Activated naive CD4-positive, alpha-beta T cell treated with anti-CD3 and anti-CD28 coated beads for 36 hours (primary cell): ENCODE data around the gene GRIP1. TPM values are rescaled to one million over a fixed set of nuclear protein-coding genes. Genes with fewer than 3 reads are reported as not detected.

Experiments
- CTCF ChIA-PET: fragments of 350-600 bp; sonication (Branson Sonifier 250); formaldehyde crosslinking; loops from one replicate; lab custom pipeline; 2021; ENCODE audit warnings: antibody characterized with exemption; lab: Charles Lee
- DNase-seq: peaks from one replicate; pipeline ENCODE4 v3.0.0-alpha.2; 2020
- H3K27ac Mint-ChIP-seq: one replicate; pipeline ENCODE4 v1.8.0; 2021; ENCODE audit warnings: mild to moderate bottlenecking, mixed read lengths
- H3K27me3 Mint-ChIP-seq: one replicate; pipeline ENCODE4 v1.8.0; 2021; ENCODE audit warnings: low read depth, mixed read lengths
- H3K36me3 Mint-ChIP-seq: one replicate; pipeline ENCODE4 v1.8.0; 2021; ENCODE audit warnings: low read depth, mixed read lengths
- H3K4me1 Mint-ChIP-seq: one replicate; pipeline ENCODE4 v1.8.0; 2021; ENCODE audit warnings: low read depth, mixed read lengths
- H3K4me3 Mint-ChIP-seq: one replicate; pipeline ENCODE4 v1.8.0; 2021; ENCODE audit warnings: mild to moderate bottlenecking, moderate library complexity, mixed read lengths
- H3K9me3 Mint-ChIP-seq: one replicate; pipeline ENCODE4 v1.8.0; 2021; ENCODE audit warnings: mixed read lengths
- intact Hi-C: fragments of 100-400 bp; cut with micrococcal nuclease; formaldehyde crosslinking; loops from one replicate; pipeline ENCODE4 v1.15.1; 2023
- total RNA-seq, 2 experiments: library from RNA; stranded (reverse); gene quantifications; one replicate each; pipeline ENCODE4 v1.2.3, GENCODE V29; 2021

The GRIP1 gene
- total RNA-seq, 2 experiments from 2014 or later, result 1.2 to 2.2 TPM

GRCh38 chr12:66684222-66684621 lies 5.3 kb upstream of the GRIP1 start:
- no peaks in the 10 kb centered on the region for H3K4me1 Mint-ChIP-seq

GRCh38 chr12:66683822-66684221 lies 4.9 kb upstream of the GRIP1 start:
- no peak for DNase-seq
- CTCF ChIA-PET, result interaction anchor here (1.0 to 1.6 kb wide), 4 partner anchors 9 to 18 kb away, joined by 3 to 4 read pairs (median 3); no protein-coding TSS in a partner anchor
- H3K27ac Mint-ChIP-seq, result no peak overlapping the region
- intact Hi-C loops, result no loop called here
- H3K4me3 Mint-ChIP-seq, result no peak overlapping the region
- H3K4me1 Mint-ChIP-seq, result no peaks in the 10 kb centered on the region
- no peaks in the 10 kb centered on the region for H3K36me3 Mint-ChIP-seq
- peaks cover 4% of the 10 kb centered on the region for H3K27me3 Mint-ChIP-seq
- no peaks in the 10 kb centered on the region for H3K9me3 Mint-ChIP-seq

More at GRCh38 chr12:66684222-66684621, 5.3 kb upstream of the GRIP1 start:
- Mint-ChIP-seq H3K27ac (no peak overlapping the region), H3K27me3 (peaks cover 4% of the 10 kb centered on the region), H3K36me3 (no peaks in the 10 kb centered on the region), H3K9me3 (no peaks in the 10 kb centered on the region), H3K4me3 (no peak overlapping the region)
- intact Hi-C loops, result no loop called here
- no peak for DNase-seq
- CTCF ChIA-PET, result interaction anchor here (1.2 to 1.6 kb wide), 3 partner anchors 12 to 18 kb away, joined by 3 to 4 read pairs (median 3); no protein-coding TSS in a partner anchor

GRCh38 chr12:66683073-66683472 lies 4.2 kb upstream of the GRIP1 start:
- Mint-ChIP-seq H3K36me3 (no peaks in the 10 kb centered on the region), H3K27me3 (peaks cover 4% of the 10 kb centered on the region), H3K27ac (no peak overlapping the region), H3K4me1 (no peaks in the 10 kb centered on the region), H3K4me3 (no peak overlapping the region), H3K9me3 (no peaks in the 10 kb centered on the region)
- intact Hi-C loops, result no loop called here
- CTCF ChIA-PET, result interaction anchor here (1.0 to 1.6 kb wide), 3 partner anchors 9 to 19 kb away, joined by 3 to 4 read pairs (median 3); no protein-coding TSS in a partner anchor
- DNase-seq, result no peak

DNA sequence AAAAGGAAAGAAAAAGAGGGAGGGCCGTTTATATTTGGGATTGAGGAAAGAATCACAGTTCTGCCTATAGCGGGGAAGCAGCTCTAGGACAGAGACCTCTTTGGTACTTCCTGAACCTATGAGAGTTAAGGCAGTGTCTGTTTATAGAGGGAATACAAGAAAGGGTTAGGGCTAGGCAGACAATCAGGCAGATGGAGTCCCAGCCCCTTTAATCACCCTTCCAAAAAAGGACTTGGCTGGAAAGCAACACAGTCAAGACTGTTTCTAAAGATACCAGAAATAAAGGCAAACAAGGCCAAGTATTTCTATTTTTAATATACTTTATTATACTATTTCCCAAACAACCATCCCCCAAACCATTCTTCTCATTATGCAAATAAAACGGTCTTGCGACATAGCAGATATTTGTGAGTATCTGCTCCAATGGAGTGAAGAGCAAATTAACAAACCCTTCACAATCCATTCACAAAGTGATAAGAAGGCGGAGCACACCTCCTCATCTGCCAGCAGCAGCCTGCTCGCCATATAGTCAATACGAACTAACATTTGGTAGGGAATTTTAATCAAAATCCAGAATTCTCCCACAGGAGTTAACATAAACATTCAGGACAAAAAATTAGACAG lies 697 bp upstream of the GRIP1 start:
- intact Hi-C loops, result no loop called here
- no peaks in the 10 kb centered on the region for H3K36me3 Mint-ChIP-seq
- CTCF ChIA-PET, result no interaction called here

GRCh38 chr12:66676241-66676640 lies 2.6 kb downstream of the GRIP1 start:
- intact Hi-C loops, result no loop called here
- H3K4me1 Mint-ChIP-seq, result no peaks in the 10 kb centered on the region

More for the DNA sequence above, 697 bp upstream of the GRIP1 start:
- no peaks in the 10 kb centered on the region for H3K9me3 Mint-ChIP-seq
- H3K4me3 Mint-ChIP-seq, result no peak overlapping the region
- H3K27me3 Mint-ChIP-seq, result peaks cover 4% of the 10 kb centered on the region
- no peaks in the 10 kb centered on the region for H3K4me1 Mint-ChIP-seq
- DNase-seq, result no peak
- H3K27ac Mint-ChIP-seq, result no peak overlapping the region

DNA sequence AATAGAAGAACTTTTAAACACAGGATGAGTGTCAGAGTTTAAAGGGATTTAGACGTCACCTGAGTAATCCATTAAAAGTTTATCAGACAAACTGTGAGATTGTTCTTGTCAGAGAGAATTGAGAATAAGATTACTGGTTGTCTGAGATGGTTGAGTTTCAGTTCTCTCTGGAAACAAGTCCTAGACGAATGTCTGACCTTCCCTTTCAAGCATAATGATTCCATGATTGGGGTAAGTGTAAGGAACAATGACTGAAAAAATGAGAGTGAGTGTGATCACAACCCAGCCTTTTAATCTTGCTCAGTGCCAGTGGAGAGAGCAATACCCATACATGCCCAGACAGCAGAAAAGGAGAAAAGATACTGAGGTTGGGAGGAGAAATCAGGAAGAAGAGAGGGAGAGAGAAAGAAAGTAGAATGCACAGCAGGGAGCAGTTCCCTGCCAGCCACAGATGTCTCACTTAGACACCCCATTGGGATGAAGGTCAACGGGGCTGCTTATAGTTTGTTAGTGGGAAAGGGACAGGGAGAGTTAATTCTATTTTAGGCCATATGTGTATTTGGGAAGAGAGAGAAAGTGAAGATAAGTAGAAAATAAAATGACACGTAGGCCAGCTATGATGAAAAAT lies 4.3 kb downstream of the GRIP1 start:
- no peak for DNase-seq
- Mint-ChIP-seq H3K9me3 (no peaks in the 10 kb centered on the region), H3K36me3 (no peaks in the 10 kb centered on the region), H3K27me3 (peaks cover 2% of the 10 kb centered on the region), H3K4me3 (no peak overlapping the region), H3K4me1 (no peaks in the 10 kb centered on the region), H3K27ac (no peak overlapping the region)
- CTCF ChIA-PET, result interaction anchor here (0.8 kb wide), 1 partner anchor 34 kb away, joined by 3 read pairs; no protein-coding TSS in a partner anchor
- intact Hi-C loops, result no loop called here

More at GRCh38 chr12:66676241-66676640, 2.6 kb downstream of the GRIP1 start:
- CTCF ChIA-PET, result interaction anchor here (0.9 kb wide), 1 partner anchor 397 kb away, joined by 3 read pairs; no protein-coding TSS in a partner anchor
- no peak for DNase-seq
- peaks cover 4% of the 10 kb centered on the region for H3K27me3 Mint-ChIP-seq
- H3K4me3 Mint-ChIP-seq, result no peak overlapping the region
- no peaks in the 10 kb centered on the region for H3K9me3 Mint-ChIP-seq
- no peaks in the 10 kb centered on the region for H3K36me3 Mint-ChIP-seq
- H3K27ac Mint-ChIP-seq, result no peak overlapping the region

GRCh38 chr12:66669541-66669940 lies 9.3 kb downstream of the GRIP1 start:
- no peaks in the 10 kb centered on the region for H3K36me3 Mint-ChIP-seq
- H3K9me3 Mint-ChIP-seq, result no peaks in the 10 kb centered on the region
- CTCF ChIA-PET, result interaction anchor here (1.0 kb wide), 1 partner anchor 25 kb away, joined by 4 read pairs; no protein-coding TSS in a partner anchor
- H3K4me1 Mint-ChIP-seq, result no peaks in the 10 kb centered on the region
- intact Hi-C loops, result no loop called here
- peaks cover 13% of the 10 kb centered on the region for H3K27me3 Mint-ChIP-seq
- no peak overlapping the region for H3K4me3 Mint-ChIP-seq
- DNase-seq, result no peak
- no peak overlapping the region for H3K27ac Mint-ChIP-seq

DNA sequence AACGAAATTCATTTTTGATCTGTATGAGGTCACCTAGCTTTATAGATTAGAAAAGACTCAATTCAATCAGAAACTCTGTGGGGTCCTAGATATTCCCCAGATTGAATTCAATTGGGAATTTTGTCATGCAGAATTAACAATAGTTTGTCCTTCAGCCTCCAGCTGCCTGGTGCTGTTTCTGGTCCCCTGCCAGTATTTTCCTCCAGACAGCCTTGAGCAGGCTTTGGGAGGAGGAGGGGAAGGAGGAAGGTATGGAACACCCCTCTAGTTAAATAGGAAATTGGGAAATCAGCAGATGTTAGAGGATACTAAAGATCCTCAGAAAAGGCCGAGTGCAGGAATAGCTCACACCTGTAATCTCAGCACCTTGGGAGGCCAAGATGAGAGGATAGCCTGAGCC lies 10.6 kb downstream of the GRIP1 start:
- CTCF ChIA-PET, result interaction anchor here (0.6 kb wide), 1 partner anchor 343 kb away, joined by 3 read pairs; no protein-coding TSS in a partner anchor

DNA sequence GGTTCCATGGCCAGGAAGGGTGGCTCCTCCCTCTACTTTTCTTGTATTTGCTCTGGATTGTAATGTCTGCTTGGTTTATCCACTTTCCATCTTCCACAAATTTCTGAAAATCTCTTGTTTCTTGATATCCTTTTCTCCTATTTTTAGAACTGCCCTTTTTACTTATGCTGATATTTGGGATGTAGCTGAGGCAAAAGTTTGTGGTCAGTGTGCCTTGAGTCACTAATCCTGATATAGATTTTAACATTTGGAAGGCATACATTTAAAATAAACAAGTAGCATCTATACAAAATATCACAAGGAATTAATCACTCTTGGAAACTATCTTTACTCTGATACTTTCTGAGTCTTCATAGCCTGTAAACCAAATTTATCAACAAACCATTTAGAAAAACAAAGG lies 11.0 kb downstream of the GRIP1 start:
- DNase-seq, result no peak
- intact Hi-C loops, result no loop called here
- no peak overlapping the region for H3K27ac Mint-ChIP-seq
- H3K9me3 Mint-ChIP-seq, result no peaks in the 10 kb centered on the region
- H3K27me3 Mint-ChIP-seq, result peaks cover 13% of the 10 kb centered on the region
- CTCF ChIA-PET, result no interaction called here
- H3K36me3 Mint-ChIP-seq, result no peaks in the 10 kb centered on the region
- no peak overlapping the region for H3K4me3 Mint-ChIP-seq
- H3K4me1 Mint-ChIP-seq, result no peaks in the 10 kb centered on the region

More for the DNA sequence above, 10.6 kb downstream of the GRIP1 start:
- DNase-seq, result no peak
- Mint-ChIP-seq H3K9me3 (no peaks in the 10 kb centered on the region), H3K27me3 (peaks cover 13% of the 10 kb centered on the region), H3K4me1 (no peaks in the 10 kb centered on the region), H3K27ac (no peak overlapping the region), H3K4me3 (no peak overlapping the region), H3K36me3 (no peaks in the 10 kb centered on the region)
- intact Hi-C loops, result no loop called here

DNA sequence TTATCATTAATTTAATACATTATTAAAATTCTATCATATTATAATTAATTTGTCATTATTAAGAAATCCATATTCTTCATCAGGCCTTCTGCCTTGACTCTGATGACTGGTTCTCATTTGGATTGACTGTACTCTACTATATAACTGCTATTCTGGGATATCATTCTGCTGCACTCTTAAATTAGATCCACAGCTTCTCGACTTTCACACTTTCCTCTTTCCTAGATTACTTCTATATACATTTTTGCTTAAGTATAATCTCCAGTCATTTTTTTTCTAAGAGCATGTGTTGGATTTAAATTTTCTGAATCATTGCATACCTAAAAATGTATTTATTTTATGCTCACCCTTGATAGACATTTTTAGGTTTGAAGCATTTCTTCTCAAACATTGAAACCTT lies 12.4 kb downstream of the GRIP1 start:
- Mint-ChIP-seq H3K27me3 (peaks cover 13% of the 10 kb centered on the region), H3K27ac (no peak overlapping the region)
- CTCF ChIA-PET, result interaction anchor here (0.7 kb wide), 1 partner anchor 80 kb away, joined by 4 read pairs; no protein-coding TSS in a partner anchor

DNA sequence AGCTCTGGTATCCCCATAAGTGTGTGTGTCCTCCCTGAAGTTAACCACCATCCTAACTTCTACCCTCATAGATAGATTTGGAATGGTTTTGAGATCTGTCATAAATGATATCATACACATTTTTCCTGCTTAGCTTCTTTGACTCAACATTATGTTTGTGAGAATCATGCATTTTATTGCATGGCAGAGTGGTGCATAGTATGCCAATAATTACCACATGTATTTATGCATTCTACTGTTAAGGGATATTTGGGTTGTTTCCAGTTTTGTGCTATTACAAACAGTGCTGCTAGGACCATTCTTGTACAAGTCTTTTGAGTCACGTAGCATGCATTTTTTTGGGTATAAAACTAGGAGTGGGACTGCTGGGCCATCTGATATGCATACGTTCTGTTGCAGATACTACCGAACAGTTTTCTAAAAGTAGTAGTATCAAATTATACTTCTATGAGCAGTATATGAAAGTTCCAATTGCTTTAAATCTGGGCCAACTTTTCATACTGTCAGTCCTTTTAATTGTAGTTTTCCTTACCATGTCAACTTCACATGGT lies 13.4 kb downstream of the GRIP1 start:
- Mint-ChIP-seq H3K4me1 (no peaks in the 10 kb centered on the region), H3K27ac (no peak overlapping the region), H3K36me3 (no peaks in the 10 kb centered on the region), H3K9me3 (no peaks in the 10 kb centered on the region), H3K27me3 (peaks cover 13% of the 10 kb centered on the region), H3K4me3 (no peak overlapping the region)
- CTCF ChIA-PET, result no interaction called here
- no peak for DNase-seq
- intact Hi-C loops, result no loop called here

More for the DNA sequence above, 12.4 kb downstream of the GRIP1 start:
- H3K4me1 Mint-ChIP-seq, result no peaks in the 10 kb centered on the region
- H3K4me3 Mint-ChIP-seq, result no peak overlapping the region
- no peaks in the 10 kb centered on the region for H3K9me3 Mint-ChIP-seq
- intact Hi-C loops, result no loop called here
- no peaks in the 10 kb centered on the region for H3K36me3 Mint-ChIP-seq
- DNase-seq, result no peak

DNA sequence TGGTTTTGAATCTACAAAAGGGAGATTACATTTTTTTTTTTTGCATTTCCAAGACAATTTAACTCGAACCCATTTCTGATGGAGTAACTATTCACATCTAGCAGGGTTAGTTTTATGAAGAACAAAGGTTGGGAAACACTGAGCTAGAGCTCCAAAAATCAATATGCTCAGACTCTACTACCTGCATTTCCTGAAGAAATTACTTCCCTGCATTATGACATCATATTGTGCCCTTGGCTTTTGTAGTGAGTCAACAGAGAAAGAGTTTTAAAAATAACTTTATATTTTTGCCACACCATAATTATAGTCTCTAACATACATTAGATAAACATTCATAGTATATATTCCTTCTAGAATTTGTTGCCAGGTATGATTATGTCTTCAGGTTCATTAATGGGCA lies 14.8 kb downstream of the GRIP1 start:
- Mint-ChIP-seq H3K4me3 (no peak overlapping the region), H3K27me3 (peaks cover 13% of the 10 kb centered on the region), H3K36me3 (no peaks in the 10 kb centered on the region), H3K9me3 (no peaks in the 10 kb centered on the region), H3K4me1 (no peaks in the 10 kb centered on the region), H3K27ac (no peak overlapping the region)
- DNase-seq, result no peak
- intact Hi-C loops, result no loop called here
- CTCF ChIA-PET, result interaction anchor here (1.1 kb wide), 1 partner anchor 28 kb away, joined by 3 read pairs; no protein-coding TSS in a partner anchor
